Activated T-helper 2 cell treated with anti-CD3 and anti-CD28 coated beads, Interferon-gamma antibody, Interleukin-2, Interleukin-4, amounts not matched to agents 10 μg/mL and 5 μg/mL and 100 μg/mL, durations not matched to agents 14 hours and 24 hours and 36 hours (primary cell): ENCODE data around the gene FAM234B. TPM values are rescaled to one million over a fixed set of nuclear protein-coding genes. Genes with fewer than 3 reads are reported as not detected.

Experiments used
- DNase-seq: peaks from one replicate; pipeline ENCODE4 v3.0.0; 2021; ENCODE audit warnings: low spot score
- H3K27ac Mint-ChIP-seq: one replicate; pipeline ENCODE4 v1.8.0; 2021; ENCODE audit warnings: mixed read lengths
- H3K27me3 Mint-ChIP-seq: one replicate; pipeline ENCODE4 v1.8.0; 2021; ENCODE audit warnings: low read depth, mixed read lengths
- H3K36me3 Mint-ChIP-seq: one replicate; pipeline ENCODE4 v1.8.0; 2021; ENCODE audit warnings: low read depth, mixed read lengths
- H3K4me1 Mint-ChIP-seq: one replicate; pipeline ENCODE4 v1.8.0; 2021; ENCODE audit warnings: low read depth, mixed read lengths
- H3K4me3 Mint-ChIP-seq: one replicate; pipeline ENCODE4 v1.8.0; 2021; ENCODE audit warnings: low read depth, mild to moderate bottlenecking, moderate library complexity, mixed read lengths
- H3K9me3 Mint-ChIP-seq: one replicate; pipeline ENCODE4 v1.8.0; 2021; ENCODE audit warnings: mixed read lengths
- intact Hi-C: fragments of 100-400 bp; cut with micrococcal nuclease; formaldehyde crosslinking; loops from one replicate; pipeline ENCODE4 v1.15.1; 2023
- total RNA-seq: library from RNA; stranded (reverse); gene quantifications from 2 replicates; pipeline ENCODE4 v1.2.3, GENCODE V29; 2022

The FAM234B gene
- total RNA-seq, 1 donor from 2014 or later = 6.8 TPM

- DNase-seq = no peak
- Mint-ChIP-seq H3K27ac (no peak overlapping the region), H3K36me3 (no peaks in the 10 kb centered on the region), H3K4me3 (no peak overlapping the region), H3K9me3 (no peaks in the 10 kb centered on the region), H3K27me3 (peaks cover 8% of the 10 kb centered on the region), H3K4me1 (peaks cover 7% of the 10 kb centered on the region)
- intact Hi-C loops = loop anchor here (10.0 kb wide), 1 partner anchor 45 kb away; the partner anchor contains the start of gene FAM234B
Observed at GRCh38 chr12:13090054-13090453, 45.9 kb downstream of the FAM234B start.

- Mint-ChIP-seq H3K36me3 (no peaks in the 10 kb centered on the region), H3K27me3 (peaks cover 8% of the 10 kb centered on the region), H3K4me3 (no peak overlapping the region), H3K4me1 (no peaks in the 10 kb centered on the region), H3K27ac (no peak overlapping the region), H3K9me3 (no peaks in the 10 kb centered on the region)
- intact Hi-C loops = loop anchor here (10.0 kb wide), 1 partner anchor 47 kb away; the partner anchor contains the start of gene FAM234B
- DNase-seq = no peak
Observed at GRCh38 chr12:13091832-13092231, 47.7 kb downstream of the FAM234B start.

- no peaks in the 10 kb centered on the region for H3K36me3 Mint-ChIP-seq
- intact Hi-C loops = loop anchor here (10.0 kb wide), 1 partner anchor 49 kb away; the partner anchor contains the start of gene FAM234B
- no peak overlapping the region for H3K4me3 Mint-ChIP-seq
- H3K4me1 Mint-ChIP-seq = peaks cover 8% of the 10 kb centered on the region
- H3K27me3 Mint-ChIP-seq = peaks cover 8% of the 10 kb centered on the region
- no peak overlapping the region for H3K27ac Mint-ChIP-seq
- H3K9me3 Mint-ChIP-seq = no peaks in the 10 kb centered on the region
- no peak for DNase-seq
Observed at GRCh38 chr12:13093191-13093847, 49.1 kb downstream of the FAM234B start.

- H3K4me3 Mint-ChIP-seq = no peak overlapping the region
- DNase-seq = no peak
- H3K9me3 Mint-ChIP-seq = no peaks in the 10 kb centered on the region
- H3K27ac Mint-ChIP-seq = no peak overlapping the region
- H3K4me1 Mint-ChIP-seq = peaks cover 13% of the 10 kb centered on the region
- peaks cover 8% of the 10 kb centered on the region for H3K27me3 Mint-ChIP-seq
- intact Hi-C loops = loop anchor here (10.0 kb wide), 1 partner anchor 49 kb away; the partner anchor contains the start of gene FAM234B
- no peaks in the 10 kb centered on the region for H3K36me3 Mint-ChIP-seq
Observed at GRCh38 chr12:13093848-13094220, 49.7 kb downstream of the FAM234B start.

GRCh38 chr12:13094367-13094766, 50.2 kb downstream of the FAM234B start:
- Mint-ChIP-seq H3K27me3 (peaks cover 8% of the 10 kb centered on the region), H3K27ac (no peak overlapping the region), H3K4me1 (peaks cover 18% of the 10 kb centered on the region), H3K9me3 (no peaks in the 10 kb centered on the region), H3K4me3 (no peak overlapping the region), H3K36me3 (no peaks in the 10 kb centered on the region)
- intact Hi-C loops = loop anchor here (10.0 kb wide), 1 partner anchor 50 kb away; the partner anchor contains the start of gene FAM234B
- no peak for DNase-seq

GRCh38 chr12:13095266-13095995, 51.2 kb downstream of the FAM234B start:
- H3K27ac Mint-ChIP-seq = no peak overlapping the region
- no peaks in the 10 kb centered on the region for H3K36me3 Mint-ChIP-seq
- no peak for DNase-seq
- no peak overlapping the region for H3K4me3 Mint-ChIP-seq
- intact Hi-C loops = loop anchor here (10.0 kb wide), 1 partner anchor 51 kb away; the partner anchor contains the start of gene FAM234B
- H3K9me3 Mint-ChIP-seq = no peaks in the 10 kb centered on the region
- peaks cover 8% of the 10 kb centered on the region for H3K27me3 Mint-ChIP-seq
- peaks cover 26% of the 10 kb centered on the region for H3K4me1 Mint-ChIP-seq

- H3K27me3 Mint-ChIP-seq = peaks cover 8% of the 10 kb centered on the region
- no peak for DNase-seq
- intact Hi-C loops = loop anchor here (1.0 to 10.0 kb wide), 3 partner anchors 53 to 181 kb away; partner anchors contain the start of gene FAM234B
- peaks cover 37% of the 10 kb centered on the region for H3K4me1 Mint-ChIP-seq
- no peaks in the 10 kb centered on the region for H3K9me3 Mint-ChIP-seq
- no peaks in the 10 kb centered on the region for H3K36me3 Mint-ChIP-seq
- peak overlapping the region; percentile 40 for H3K27ac Mint-ChIP-seq
- H3K4me3 Mint-ChIP-seq = peak overlapping the region; percentile 41
Observed at GRCh38 chr12:13097491-13098011, 53.4 kb downstream of the FAM234B start.

GRCh38 chr12:13099066-13099843, 55.1 kb downstream of the FAM234B start:
- DNase-seq = no peak
- Mint-ChIP-seq H3K4me1 (peaks cover 47% of the 10 kb centered on the region), H3K4me3 (no peak overlapping the region), H3K9me3 (no peaks in the 10 kb centered on the region), H3K36me3 (no peaks in the 10 kb centered on the region), H3K27me3 (peaks cover 4% of the 10 kb centered on the region), H3K27ac (peak overlapping the region; percentile 10)
- intact Hi-C loops = loop anchor here (2.0 to 10.0 kb wide), 2 partner anchors 54 to 182 kb away; partner anchors contain the start of gene FAM234B

GRCh38 chr12:13099844-13100604, 55.8 kb downstream of the FAM234B start:
- Mint-ChIP-seq H3K4me1 (peaks cover 47% of the 10 kb centered on the region), H3K36me3 (no peaks in the 10 kb centered on the region), H3K9me3 (no peaks in the 10 kb centered on the region), H3K27me3 (peaks cover 2% of the 10 kb centered on the region), H3K4me3 (peak overlapping the region; percentile 70), H3K27ac (peak overlapping the region; percentile 74)
- intact Hi-C loops = loop anchor here (2.0 to 10.0 kb wide), 5 partner anchors 55 to 1672 kb away; partner anchors contain the start of genes APOLD1, FAM234B and HEBP1
- no peak for DNase-seq

- H3K4me3 Mint-ChIP-seq = peak overlapping the region; percentile 70
- no peak for DNase-seq
- H3K27ac Mint-ChIP-seq = peak overlapping the region; percentile 74
- peaks cover 47% of the 10 kb centered on the region for H3K4me1 Mint-ChIP-seq
- H3K36me3 Mint-ChIP-seq = no peaks in the 10 kb centered on the region
- intact Hi-C loops = loop anchor here (2.0 to 5.0 kb wide), 3 partner anchors 100 to 1672 kb away; partner anchors contain the start of genes APOLD1 and HEBP1
- no peaks in the 10 kb centered on the region for H3K9me3 Mint-ChIP-seq
- peaks cover 2% of the 10 kb centered on the region for H3K27me3 Mint-ChIP-seq
Observed at GRCh38 chr12:13100605-13100881, 56.4 kb downstream of the FAM234B start.

GRCh38 chr12:13100882-13101769, 56.9 kb downstream of the FAM234B start:
- H3K36me3 Mint-ChIP-seq = no peaks in the 10 kb centered on the region
- H3K27ac Mint-ChIP-seq = peak overlapping the region; percentile 75
- H3K4me3 Mint-ChIP-seq = peak overlapping the region; percentile 71
- H3K9me3 Mint-ChIP-seq = no peaks in the 10 kb centered on the region
- H3K4me1 Mint-ChIP-seq = peaks cover 47% of the 10 kb centered on the region
- H3K27me3 Mint-ChIP-seq = peaks cover 5% of the 10 kb centered on the region
- DNase-seq = peak; percentile 89
- intact Hi-C loops = loop anchor here (1.0 to 5.0 kb wide), 4 partner anchors 95 to 1671 kb away; partner anchors contain the start of genes APOLD1, EMP1 and HEBP1
